HG03558 (cell line): Measurements from ENCODE around the gene CHRNB1.
"Not testable (repeated sequence)": the region's sequence is repeated elsewhere in the genome, so short reads cannot be mapped to it uniquely, and the experiment has no call there.

Source experiments
- ATAC-seq: cut with Tn5 transposase; IDR thresholded peaks from one replicate; pipeline ENCODE4 v1.9.1; 2021; ENCODE audit warnings: moderate number of reproducible peaks; ENCODE audit not compliant: unreplicated experiment; ENCODE audit errors: extremely low read depth

The CHRNB1 gene

GRCh38 chr17:7481275-7481674 is 36.4 kb downstream of the CHRNB1 start, which contains the start of gene SLC35G6:
TSS of gene SLC35G6 (plus strand) at chr17:7481446. CDS start at chr17:7481517, 71 bp downstream.
- ATAC-seq: not testable (repeated sequence)

GRCh38 chr17:7481842-7482741 is 37.2 kb downstream of the CHRNB1 start:
- ATAC-seq: not testable (repeated sequence)

GRCh38 chr17:7482742-7483088 is 37.9 kb downstream of the CHRNB1 start:
- not testable (repeated sequence) for ATAC-seq

- no peak for ATAC-seq
Measured at GRCh38 chr17:7483255-7484066, 38.6 kb downstream of the CHRNB1 start.

- peak; percentile 42 for ATAC-seq
Measured at GRCh38 chr17:7484067-7484918, 39.4 kb downstream of the CHRNB1 start, which contains the start of gene POLR2A. TSS of gene POLR2A (plus strand) at chr17:7484366.

GRCh38 chr17:7484919-7485377 is 40.1 kb downstream of the CHRNB1 start:
- ATAC-seq: no peak

- ATAC-seq: no peak
Measured at GRCh38 chr17:7486181-7486580, 41.3 kb downstream of the CHRNB1 start.

- no peak for ATAC-seq
Measured at GRCh38 chr17:7490144-7490543, 45.3 kb downstream of the CHRNB1 start.

GRCh38 chr17:7491583-7491982 is 46.7 kb downstream of the CHRNB1 start:
- ATAC-seq: no peak

GRCh38 chr17:7493941-7494340 is 49.1 kb downstream of the CHRNB1 start:
- no peak for ATAC-seq

- no peak for ATAC-seq
Measured at GRCh38 chr17:7495906-7496434, 51.1 kb downstream of the CHRNB1 start.

- ATAC-seq: no peak
Measured at GRCh38 chr17:7496470-7497183, 51.8 kb downstream of the CHRNB1 start.

GRCh38 chr17:7497228-7497627 is 52.4 kb downstream of the CHRNB1 start:
- ATAC-seq: no peak

- ATAC-seq: no peak
Measured at GRCh38 chr17:7497636-7498035, 52.8 kb downstream of the CHRNB1 start.

GRCh38 chr17:7499161-7499560 is 54.3 kb downstream of the CHRNB1 start:
- ATAC-seq: no peak

GRCh38 chr17:7501729-7502128 is 56.9 kb downstream of the CHRNB1 start:
- ATAC-seq: no peak

GRCh38 chr17:7502171-7502847 is 57.4 kb downstream of the CHRNB1 start:
- ATAC-seq: no peak

- ATAC-seq: no peak
Measured at GRCh38 chr17:7502987-7503386, 58.1 kb downstream of the CHRNB1 start.

- no peak for ATAC-seq
Measured at GRCh38 chr17:7503521-7503920, 58.7 kb downstream of the CHRNB1 start.
